GM23338 (cell line): ENCODE results near the gene TSPAN10. TPM values are rescaled to one million over a fixed set of nuclear protein-coding genes. Genes with fewer than 3 reads are reported as not detected.

Source experiments
- ATAC-seq: fragments of 200-7000 bp; cut with Tn5 transposase; 3 replicates; pipeline ENCODE4 v1.9.1; 2020
- DNase-seq: peaks from one replicate; pipeline ENCODE4 v3.0.0-alpha.2; 2015; ENCODE audit warnings: low spot score
- H2AFZ ChIP-seq: fragments of 200-600 bp; sonication (generic); 2 replicates; pipeline ENCODE4 v1.8.0; 2016; ENCODE audit warnings: antibody characterized with exemption, mild to moderate bottlenecking, moderate library complexity
- H3F3A ChIP-seq: fragments of 200-600 bp; sonication (generic); replicated peaks from 2 replicates; pipeline ENCODE4 v1.8.0; 2017; ENCODE audit warnings: antibody characterized with exemption, mixed run types, low read depth
- H3K27ac ChIP-seq: fragments of 200-600 bp; sonication (generic); 2 replicates; pipeline ENCODE4 v1.6.1; 2016; ENCODE audit warnings: low read depth
- H3K27me3 ChIP-seq: fragments of 200-600 bp; sonication (generic); 2 replicates; pipeline ENCODE4 v1.8.0; 2016; ENCODE audit warnings: mild to moderate bottlenecking, mixed run types, moderate library complexity; ENCODE audit not compliant: insufficient read depth
- H3K36me3 ChIP-seq: fragments of 200-600 bp; sonication (generic); 2 replicates; pipeline ENCODE4 v1.8.0; 2016; ENCODE audit warnings: mild to moderate bottlenecking; ENCODE audit not compliant: insufficient read depth
- H3K4me1 ChIP-seq: fragments of 200-600 bp; sonication (generic); 2 replicates; pipeline ENCODE4 v1.8.0; 2016; ENCODE audit warnings: mild to moderate bottlenecking, moderate library complexity; ENCODE audit not compliant: insufficient read depth
- H3K4me2 ChIP-seq: fragments of 200-600 bp; sonication (generic); 2 replicates; pipeline ENCODE4 v1.7.1; 2017; ENCODE audit warnings: mixed run types
- H3K4me3 ChIP-seq: fragments of 200-600 bp; sonication (generic); 2 replicates; pipeline ENCODE4 v1.6.1; 2016; ENCODE audit warnings: mixed run types
- H3K79me2 ChIP-seq: fragments of 200-600 bp; sonication (generic); replicated peaks from 2 replicates; pipeline ENCODE4 v1.8.0; 2017; ENCODE audit warnings: mild to moderate bottlenecking; ENCODE audit not compliant: insufficient read depth
- H3K9me2 ChIP-seq: fragments of 200-600 bp; sonication (generic); 2 replicates; pipeline ENCODE4 v1.8.0; 2017; ENCODE audit not compliant: insufficient read depth
- H4K20me1 ChIP-seq: fragments of 200-600 bp; sonication (generic); replicated peaks from 2 replicates; pipeline ENCODE4 v1.8.0; 2017; ENCODE audit warnings: mild to moderate bottlenecking; ENCODE audit not compliant: insufficient read depth
- H3K27ac Mint-ChIP-seq: 2 replicates; pipeline ENCODE4 v1.8.0; 2020; ENCODE audit warnings: inconsistent platforms, mild to moderate bottlenecking, moderate library complexity, mixed read lengths
- H3K27me3 Mint-ChIP-seq: 3 replicates; pipeline ENCODE4 v1.8.0; 2022; ENCODE audit warnings: low read depth, mild to moderate bottlenecking, moderate library complexity, mixed read lengths, inconsistent platforms; ENCODE audit not compliant: insufficient read depth, poor library complexity
- H3K36me3 Mint-ChIP-seq: 3 replicates; pipeline ENCODE4 v1.8.0; 2021; ENCODE audit warnings: low read depth, mild to moderate bottlenecking, inconsistent platforms, moderate library complexity, mixed read lengths
- H3K4me1 Mint-ChIP-seq: 3 replicates; pipeline ENCODE4 v1.8.0; 2020; ENCODE audit warnings: mild to moderate bottlenecking, inconsistent platforms, mixed read lengths
- H3K4me3 Mint-ChIP-seq: 3 replicates; pipeline ENCODE4 v1.8.0; 2021; ENCODE audit warnings: moderate library complexity, mild to moderate bottlenecking, inconsistent platforms, mixed read lengths
- H3K9me3 Mint-ChIP-seq: 3 replicates; pipeline ENCODE4 v1.8.0; 2020; ENCODE audit warnings: moderate library complexity, mild to moderate bottlenecking, inconsistent platforms, mixed read lengths
- CREB1 ChIP-seq: fragments of 250-450 bp; sonication (Bioruptor Pico); IDR thresholded peaks from 2 replicates; pipeline ENCODE4 v1.5.0; 2020; ENCODE audit warnings: low read depth, mild to moderate bottlenecking, moderate library complexity
- CTCF ChIP-seq, 2 experiments: fragments of 200-600 bp in 1 of 2; sonication (generic) in 1 of 2; conservative IDR thresholded peaks; 2 replicates each; pipeline versions ENCODE4 v1.5.1 to v1.6.1; 2016 to 2017; ENCODE audit warnings: antibody characterized with exemption in 2 of 2, low read depth in 2 of 2, mild to moderate bottlenecking in 2 of 2, moderate library complexity in 1 of 2
- ETS1 ChIP-seq: IDR thresholded peaks from 2 replicates; pipeline ENCODE4 v1.6.1; 2016; ENCODE audit warnings: antibody characterized with exemption
- NANOG ChIP-seq: IDR thresholded peaks from 2 replicates; pipeline ENCODE4 v1.6.1; 2016; ENCODE audit warnings: antibody characterized with exemption, borderline replicate concordance
- REST ChIP-seq: IDR thresholded peaks from one replicate; pipeline ENCODE4 v1.6.1; 2018; ENCODE audit warnings: antibody characterized with exemption; ENCODE audit not compliant: unreplicated experiment
- STAT1 ChIP-seq: IDR thresholded peaks from one replicate; pipeline ENCODE4 v1.6.1; 2016; ENCODE audit warnings: antibody characterized with exemption; ENCODE audit not compliant: unreplicated experiment
- ZNF114 ChIP-seq: fragments of 250-450 bp; sonication (Bioruptor Pico); IDR thresholded peaks from 2 replicates; pipeline ENCODE4 v1.5.0; 2020; ENCODE audit warnings: mild to moderate bottlenecking, moderate library complexity
- ZNF331 ChIP-seq: fragments of 250-450 bp; sonication (Bioruptor Pico); IDR thresholded peaks from 2 replicates; pipeline ENCODE4 v1.5.0; 2020; ENCODE audit warnings: low read depth, mild to moderate bottlenecking, moderate library complexity
- ZNF462 ChIP-seq: fragments of 250-450 bp; sonication (Bioruptor Pico); IDR thresholded peaks from 2 replicates; pipeline ENCODE4 v1.5.0; 2020; ENCODE audit warnings: mild to moderate bottlenecking, moderate library complexity
- polyA plus RNA-seq: library from polyadenylated mRNA; unstranded; fragments of >200 nt; fragmentation: Nextera tagmentation; extraction: Ambion mirVana; gene quantifications from 2 replicates; pipeline ENCODE4 v1.2.1, GENCODE V29; 2016
- total RNA-seq: library from RNA; depleted of rRNA; stranded (reverse); fragments of >200 nt; shearing (Covaris generic); gene quantifications from 2 replicates; pipeline ENCODE4 v1.2.3, GENCODE V29; 2014

The TSPAN10 gene
- total and polyA plus RNA-seq, 2 experiments from 2014 or later, result 0.66 to 1.2 TPM

- Histone ChIP-seq H3K27ac (no peak overlapping the region), H3K4me1 (no peaks in the 10 kb centered on the region), H3K36me3 (no peaks in the 10 kb centered on the region), H3K27me3 (no peaks in the 10 kb centered on the region), H3F3A (peaks cover 7% of the 10 kb centered on the region), H3K4me3 (no peak overlapping the region), H3K79me2 (peaks cover 12% of the 10 kb centered on the region), H3K4me2 (no peak overlapping the region), H3K9me2 (no peaks in the 10 kb centered on the region), H4K20me1 (peaks cover 5% of the 10 kb centered on the region; the same call in 1 of the 2 replicates), H2AFZ (no peak overlapping the region)
- no peaks in the 10 kb centered on the region; the same call in 2 of the 3 replicates for H3K4me1 Mint-ChIP-seq
- ATAC-seq (no peak), DNase-seq (no peak)
- no peak overlapping the region; the same call in 1 of the 2 replicates for H3K27ac Mint-ChIP-seq
- no peaks in the 10 kb centered on the region; the same call in 2 of the 3 replicates for H3K9me3 Mint-ChIP-seq
- H3K4me3 Mint-ChIP-seq, result no peak overlapping the region
- peaks cover 11% of the 10 kb centered on the region for H3K27me3 Mint-ChIP-seq
- TF ChIP-seq ETS1 (no peak), CTCF (conservative IDR thresholded peaks at IDR 0.05; ENCODE audit: low read depth in 2 of 2) (no peak)
- peaks cover 49% of the 10 kb centered on the region for H3K36me3 Mint-ChIP-seq
These were observed 53.1 kb downstream of the TSPAN10 start for GRCh38 chr17:81690066-81690465.

GRCh38 chr17:81690549-81690948 is 53.6 kb downstream of the TSPAN10 start:
- Mint-ChIP-seq H3K4me1 (no peaks in the 10 kb centered on the region; the same call in 2 of the 3 replicates), H3K27me3 (peaks cover 8% of the 10 kb centered on the region), H3K9me3 (no peaks in the 10 kb centered on the region; the same call in 2 of the 3 replicates), H3K36me3 (peaks cover 51% of the 10 kb centered on the region), H3K4me3 (no peak overlapping the region), H3K27ac (no peak overlapping the region)
- H3K4me2 ChIP-seq, result no peak overlapping the region
- H3F3A ChIP-seq, result peaks cover 2% of the 10 kb centered on the region
- H3K9me2 ChIP-seq, result no peaks in the 10 kb centered on the region
- H3K4me3 ChIP-seq, result no peak overlapping the region
- DNase-seq (no peak), ATAC-seq (no peak)
- H3K79me2 ChIP-seq, result peaks cover 7% of the 10 kb centered on the region
- H3K27ac ChIP-seq, result no peak overlapping the region
- H3K36me3 ChIP-seq, result no peaks in the 10 kb centered on the region
- no peaks in the 10 kb centered on the region for H3K27me3 ChIP-seq
- no peaks in the 10 kb centered on the region for H3K4me1 ChIP-seq
- H2AFZ ChIP-seq, result no peak overlapping the region
- peaks cover 4% of the 10 kb centered on the region; the same call in 1 of the 2 replicates for H4K20me1 ChIP-seq
- no peak for TF ChIP-seq STAT1
- TF ChIP-seq ZNF331 (CRISPR knock-in tag), result no peak
- no peak for TF ChIP-seq CREB1 (CRISPR knock-in tag)
- no peak for TF ChIP-seq ZNF114 (CRISPR knock-in tag)
- TF ChIP-seq ZNF462, result no peak
- no peak for TF ChIP-seq NANOG
- no peak for TF ChIP-seq REST
